Testis (tissue), 2 donors: ENCODE results near the gene NTM.

Experiments
- CTCF ChIP-seq, 3 experiments: fragments of 450-650 bp in 2 of 3; fragments of 200-600 bp in 1 of 3; sonication (generic) in 1 of 3; IDR thresholded peaks; one replicate each; pipeline ENCODE4 v1.5.1; 2016 to 2019; ENCODE audit warnings: antibody characterized with exemption in 3 of 3, mild to moderate bottlenecking in 2 of 3, moderate library complexity in 1 of 3
- POLR2A ChIP-seq: fragments of 450-650 bp; IDR thresholded peaks from one replicate; pipeline ENCODE4 v1.6.1; 2017; ENCODE audit warnings: antibody characterized with exemption, mild to moderate bottlenecking, moderate library complexity

- TF ChIP-seq POLR2A = no peak
- TF ChIP-seq CTCF (IDR thresholded peaks at IDR 0.05) = no peak
These were observed 482.3 kb downstream of the NTM start for GRCh38 chr11:131852757-131853156.
